Endothelial cell of umbilical vein (primary cell): ENCODE data around the gene CBX4.

ENCODE experiments used
- CTCF ChIP-seq, 2 donors: IDR thresholded peaks; 1 replicate in 1 of 2; 2 replicates in 1 of 2; pipeline ENCODE4 v1.5.1; 2011; ENCODE audit warnings: low read length in 2 of 2, mild to moderate bottlenecking in 2 of 2, moderate library complexity in 2 of 2, control low read depth in 1 of 2, inconsistent platforms in 1 of 2, low read depth in 1 of 2; ENCODE audit not compliant: insufficient read depth in 1 of 2; ENCODE audit errors: extremely low read depth in 1 of 2
- EZH2 ChIP-seq: IDR thresholded peaks from 2 replicates; pipeline ENCODE4 v1.6.1; 2012; ENCODE audit warnings: borderline replicate concordance, low read depth, mild to moderate bottlenecking, moderate library complexity, low read length, inconsistent platforms; ENCODE audit not compliant: severe bottlenecking
- FOS ChIP-seq: IDR thresholded peaks from 2 replicates; pipeline ENCODE4 v1.6.1; 2011; ENCODE audit warnings: mild to moderate bottlenecking, low read length, moderate library complexity, borderline replicate concordance; ENCODE audit not compliant: insufficient read depth
- GATA2 ChIP-seq: IDR thresholded peaks from 2 replicates; pipeline ENCODE4 v1.7.0; 2011; ENCODE audit warnings: low read depth, mild to moderate bottlenecking, moderate library complexity, mixed read lengths, low read length; ENCODE audit not compliant: insufficient read length, insufficient read depth
- TF ChIP-seq, protein P1 (sequence below): IDR thresholded peaks from 2 replicates; pipeline ENCODE4 v1.6.1; 2011; ENCODE audit not compliant: insufficient read depth, insufficient read length

- TF ChIP-seq CTCF (IDR thresholded peaks at IDR 0.05; ENCODE audit: extremely low read depth in 1 of 2, insufficient read depth in 1 of 2, low read depth in 1 of 2, low read length in 2 of 2) = no peak
- no peak for TF ChIP-seq GATA2
- TF ChIP-seq EZH2 = no peak
- TF ChIP-seq FOS = no peak
- TF ChIP-seq, protein P1, sequence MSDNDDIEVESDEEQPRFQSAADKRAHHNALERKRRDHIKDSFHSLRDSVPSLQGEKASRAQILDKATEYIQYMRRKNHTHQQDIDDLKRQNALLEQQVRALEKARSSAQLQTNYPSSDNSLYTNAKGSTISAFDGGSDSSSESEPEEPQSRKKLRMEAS = no peak
Observed at GRCh38 chr17:79872762-79873161, 33.5 kb upstream of the CBX4 start.
